Measurements from ENCODE around the gene HSD11B2.

HSD11B2 gene

GRCh38 chr16:67470359-67470758 lies 39.4 kb downstream of the HSD11B2 start:
- DNase-seq (ENCODE audit: extremely low read depth in 1 of 2, low read depth in 1 of 2) = no peak

DNA sequence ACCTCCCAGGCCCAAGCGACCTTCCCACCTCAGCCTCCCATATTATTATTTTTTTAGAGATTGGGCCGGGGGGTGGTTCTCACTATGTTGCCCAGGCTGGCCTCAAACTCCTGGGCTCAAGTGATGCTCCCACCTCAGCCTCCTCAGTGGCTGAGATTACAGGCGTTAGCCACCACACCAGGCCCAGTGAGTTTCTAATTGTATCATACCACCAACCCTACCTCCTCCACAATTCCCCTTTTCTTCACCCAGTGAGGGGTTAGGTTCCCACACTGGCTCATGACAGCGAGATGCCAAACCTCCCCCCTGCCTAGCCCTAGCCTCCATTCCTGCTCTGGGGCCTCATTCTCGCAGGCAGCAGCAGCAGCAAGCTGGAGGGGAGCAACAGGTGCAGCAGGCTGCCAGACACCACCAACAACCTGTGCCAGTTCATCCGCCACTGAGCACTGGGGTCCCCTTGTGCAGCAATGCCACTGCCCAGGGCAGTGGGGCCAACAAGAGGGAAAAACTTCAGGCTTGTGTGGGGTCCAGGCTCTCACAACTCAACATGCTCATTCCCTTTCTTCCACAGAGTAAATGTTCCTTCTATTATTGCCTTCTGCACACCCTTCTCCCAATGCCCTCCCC lies 41.0 kb downstream of the HSD11B2 start:
- no peak for DNase-seq (ENCODE audit: extremely low read depth in 1 of 2, low read depth in 1 of 2)

- DNase-seq (ENCODE audit: extremely low read depth in 1 of 2, low read depth in 1 of 2) = no peak
Measured at GRCh38 chr16:67474551-67475455, 43.9 kb downstream of the HSD11B2 start.

DNA sequence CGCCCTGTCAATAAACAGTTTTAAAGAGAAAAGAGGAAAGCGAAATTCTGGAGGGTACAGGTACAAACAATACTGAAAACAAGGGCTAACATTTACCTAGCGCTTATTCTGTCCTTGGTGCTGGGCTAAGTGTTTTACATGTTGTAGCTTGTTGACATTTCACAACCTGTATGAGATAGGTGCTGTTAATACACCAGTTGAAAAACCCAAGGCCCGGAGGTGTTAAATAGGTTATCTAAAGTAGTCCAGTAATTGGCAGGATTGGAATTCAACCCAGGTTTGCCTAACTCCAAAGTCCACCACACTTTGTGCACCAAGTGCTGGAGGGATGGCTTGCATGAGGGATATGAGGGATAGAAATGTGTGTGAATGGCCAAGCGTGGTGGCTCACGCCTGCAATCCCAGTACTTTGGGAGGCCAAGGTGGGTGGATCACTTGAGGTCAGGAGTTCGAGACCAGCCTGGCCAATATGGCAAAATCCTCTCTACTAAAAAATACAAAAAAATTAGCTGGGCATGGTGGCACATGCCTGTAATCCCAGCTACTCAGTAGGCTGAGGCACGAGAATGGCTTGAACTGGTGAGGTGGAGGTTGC lies 47.1 kb downstream of the HSD11B2 start:
- DNase-seq (ENCODE audit: extremely low read depth in 1 of 2, low read depth in 1 of 2) = no peak

- peak; percentile 94 to 99 for DNase-seq (ENCODE audit: extremely low read depth in 1 of 2, low read depth in 1 of 2)
Measured at GRCh38 chr16:67480833-67481560, 50.1 kb downstream of the HSD11B2 start, which contains the start of gene ATP6V0D1. Gene ATP6V0D1 (minus strand): TSS chr16:67481157. CDS start chr16:67481086, 71 bp downstream.

- peak in 1 of 2 donors; percentile 25 for DNase-seq (ENCODE audit: extremely low read depth in 1 of 2, low read depth in 1 of 2)
Measured at GRCh38 chr16:67481561-67482232, 50.8 kb downstream of the HSD11B2 start.

- DNase-seq (ENCODE audit: extremely low read depth in 1 of 2, low read depth in 1 of 2) = no peak
Measured at GRCh38 chr16:67482233-67482924, 51.5 kb downstream of the HSD11B2 start.

DNA sequence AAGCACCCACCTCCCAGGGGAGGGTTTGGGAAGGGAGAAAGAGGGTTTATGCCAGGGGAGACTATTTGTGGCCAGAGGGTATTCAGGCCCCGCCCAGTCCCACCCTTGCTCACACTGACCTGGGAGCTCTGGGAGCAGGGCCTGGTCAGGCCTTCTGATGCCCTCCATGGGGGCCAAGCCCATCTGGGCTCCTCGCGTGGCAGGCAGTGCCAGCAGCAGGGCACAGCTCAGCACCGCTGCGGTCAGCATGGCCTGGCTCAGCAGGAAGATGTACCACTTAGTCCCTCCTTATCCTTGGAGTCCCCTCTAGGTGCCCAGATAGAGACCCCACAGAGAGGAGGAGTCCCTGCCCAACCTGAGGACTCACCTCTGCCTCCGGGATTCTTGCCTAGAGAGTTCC lies 52.2 kb downstream of the HSD11B2 start, which contains the start of gene AGRP:
Gene AGRP, minus strand, starts transcription at position 398 of the 400 bp plus-strand sequence. Its CDS starts 149 bp downstream, at position 249.
- no peak for DNase-seq (ENCODE audit: extremely low read depth in 1 of 2, low read depth in 1 of 2)

DNA sequence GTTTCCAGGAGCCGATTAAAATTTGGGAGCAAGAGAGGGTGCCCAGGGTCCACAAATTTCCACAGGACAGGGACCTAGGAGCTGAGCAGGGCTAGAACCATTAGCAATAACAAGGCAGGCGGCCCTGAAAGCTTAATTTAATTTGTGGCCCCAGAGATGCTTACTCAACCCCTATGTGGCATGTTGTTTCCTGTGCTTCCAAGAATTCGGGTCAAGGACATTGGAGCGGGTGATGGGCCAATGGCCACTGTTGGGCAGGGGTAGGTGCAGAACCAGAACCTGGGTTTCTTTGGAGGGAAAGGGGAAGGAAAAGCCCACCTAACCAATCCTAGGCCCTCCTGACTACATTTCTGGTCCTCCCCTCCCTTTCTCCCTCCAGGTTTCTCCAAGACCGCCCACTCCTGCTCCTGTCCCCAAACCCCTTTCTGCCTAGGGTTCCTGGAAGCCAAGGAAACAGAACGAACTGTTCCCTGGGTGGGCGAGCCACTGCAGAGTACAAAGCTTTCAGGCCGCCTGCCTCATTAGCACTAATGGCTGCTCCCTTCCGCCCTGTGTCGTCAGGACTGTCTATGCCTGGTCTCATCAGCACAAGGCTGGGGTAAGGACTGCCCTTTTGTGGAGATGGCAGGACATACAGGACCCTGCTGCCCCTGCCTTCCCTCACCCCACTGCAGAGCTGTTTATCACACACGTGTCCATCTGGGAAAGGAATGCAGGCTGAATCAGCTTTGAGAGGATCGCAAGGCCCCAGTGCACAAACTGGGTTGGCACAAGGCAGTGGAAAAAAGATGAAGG lies 53.0 kb downstream of the HSD11B2 start:
- DNase-seq (ENCODE audit: extremely low read depth in 1 of 2, low read depth in 1 of 2) = no peak

DNA sequence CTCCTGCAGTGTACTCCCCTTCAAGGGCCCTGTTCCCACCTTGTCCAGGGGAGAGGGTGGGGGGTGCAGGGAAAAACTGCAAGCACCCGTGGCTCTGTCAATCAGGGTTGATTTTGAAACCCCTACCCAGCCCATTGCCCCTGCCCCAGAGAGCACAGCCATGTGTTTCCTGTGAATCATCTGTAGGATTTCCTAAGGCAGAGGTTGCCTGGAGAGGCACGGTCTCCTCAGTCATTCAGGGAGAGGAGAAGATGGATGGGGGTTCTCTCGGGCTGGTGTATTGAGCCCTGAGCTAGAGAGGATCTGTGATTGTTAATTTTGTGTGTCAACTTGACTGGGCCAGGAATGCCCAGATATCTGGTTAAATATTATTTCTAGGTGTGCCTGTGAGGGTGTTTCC lies 55.9 kb downstream of the HSD11B2 start:
- no peak for DNase-seq (ENCODE audit: extremely low read depth in 1 of 2, low read depth in 1 of 2)
